SK-N-SH (cell line): ENCODE results near the gene BCL2A1. TPM values are rescaled to one million over a fixed set of nuclear protein-coding genes. Genes with fewer than 3 reads are reported as not detected.
"Not testable (repeated sequence)": the region's sequence is repeated elsewhere in the genome, so short reads cannot be mapped to it uniquely, and the experiment has no call there.

Experiments used
- CTCF ChIA-PET: fragments of 300-600, 350-600 bp; formaldehyde crosslinking; extraction: SDS; loops from one replicate; lab custom pipeline; 2021; lab: Yijun Ruan, JAX
- POLR2A ChIA-PET: fragments of 350-600 bp; sonication (Branson Sonifier 250); formaldehyde crosslinking; extraction: SDS; loops from one replicate; lab custom pipeline; 2020; ENCODE audit warnings: antibody characterized with exemption, inconsistent platforms; lab: Yijun Ruan, JAX
- DNase-seq: peaks from one replicate; pipeline ENCODE4 v3.0.0; 2012
- H2AFZ ChIP-seq: fragments of 200-600 bp; sonication (generic); 2 replicates; pipeline ENCODE4 v1.8.1; 2016; ENCODE audit warnings: antibody characterized with exemption, mild to moderate bottlenecking, low read depth
- H3F3A ChIP-seq: fragments of 200-600 bp; sonication (generic); replicated peaks from 2 replicates; pipeline ENCODE3; 2016; ENCODE audit warnings: antibody characterized with exemption, mild to moderate bottlenecking; ENCODE audit not compliant: insufficient read depth
- H3K27ac ChIP-seq, 2 experiments: fragments of 200-500 bp in 1 of 2; fragments of 200-600 bp in 1 of 2; sonication (Bioruptor generic) in 1 of 2; sonication (generic), shearing (Covaris generic) in 1 of 2; 2 replicates each; pipeline versions ENCODE4 v1.5.1 to v1.6.1; 2014 to 2016; ENCODE audit warnings: low read depth in 2 of 2, inconsistent platforms in 1 of 2, low read length in 1 of 2, mild to moderate bottlenecking in 1 of 2, mixed read lengths in 1 of 2
- H3K27me3 ChIP-seq: fragments of 200-600 bp; sonication (generic), shearing (Covaris generic); 2 replicates; pipeline ENCODE4 v1.6.1; 2016; ENCODE audit warnings: mixed run types; ENCODE audit not compliant: insufficient read depth
- H3K36me3 ChIP-seq, 2 experiments: fragments of 200-500 bp in 1 of 2; fragments of 200-600 bp in 1 of 2; sonication (Bioruptor generic) in 1 of 2; sonication (generic) in 1 of 2; replicated peaks in 1 of 2; 2 replicates each; pipeline versions ENCODE3 to v1.5.1; 2014 to 2016; ENCODE audit warnings: low read length in 1 of 2, mild to moderate bottlenecking in 1 of 2; ENCODE audit not compliant: insufficient read depth in 2 of 2, control insufficient read depth in 1 of 2
- H3K4me1 ChIP-seq, 2 experiments: fragments of 200-500 bp in 1 of 2; fragments of 200-600 bp in 1 of 2; sonication (Bioruptor generic) in 1 of 2; sonication (generic), shearing (Covaris generic) in 1 of 2; 2 replicates each; pipeline versions ENCODE4 v1.5.1 to v1.6.1; 2014 to 2016; ENCODE audit warnings: low read depth in 1 of 2, low read length in 1 of 2, mixed run types in 1 of 2; ENCODE audit not compliant: insufficient read depth in 2 of 2, control insufficient read depth in 1 of 2
- H3K4me2 ChIP-seq: fragments of 200-600 bp; sonication (generic), shearing (Covaris generic); 2 replicates; pipeline ENCODE4 v1.6.1; 2017; ENCODE audit warnings: mixed run types
- H3K4me3 ChIP-seq, 2 experiments: fragments of 200-500 bp in 1 of 2; fragments of 200-600 bp in 1 of 2; sonication (Bioruptor generic) in 1 of 2; sonication (generic), shearing (Covaris generic) in 1 of 2; 2 replicates each; pipeline versions ENCODE4 v1.5.1 to v1.8.1; 2014 to 2016; ENCODE audit warnings: low read depth in 2 of 2, inconsistent platforms in 1 of 2, low read length in 1 of 2, mild to moderate bottlenecking in 1 of 2, mixed read lengths in 1 of 2, moderate library complexity in 1 of 2
- H3K79me2 ChIP-seq: fragments of 200-600 bp; sonication (generic); 2 replicates; pipeline ENCODE4 v1.8.1; 2017; ENCODE audit warnings: mild to moderate bottlenecking; ENCODE audit not compliant: insufficient read depth
- H3K9ac ChIP-seq: fragments of 200-600 bp; sonication (generic); 2 replicates; pipeline ENCODE4 v1.6.1; 2017; ENCODE audit warnings: mixed run types
- H3K9me2 ChIP-seq: fragments of 200-600 bp; sonication (generic); 2 replicates; pipeline ENCODE4 v1.6.1; 2017; ENCODE audit warnings: mixed run types
- H3K9me3 ChIP-seq: fragments of 200-600 bp; sonication (generic); 2 replicates; pipeline ENCODE4 v1.6.1; 2017; ENCODE audit warnings: mixed run types, mild to moderate bottlenecking, moderate library complexity
- H4K20me1 ChIP-seq: fragments of 200-600 bp; sonication (generic); 2 replicates; pipeline ENCODE4 v1.6.1; 2017; ENCODE audit warnings: mild to moderate bottlenecking, mixed run types; ENCODE audit not compliant: insufficient read depth
- CHD2 ChIP-seq: fragments of 150-350 bp; IDR thresholded peaks from 2 replicates; pipeline ENCODE4 v1.6.1; 2018; ENCODE audit warnings: low read length; ENCODE audit not compliant: partially characterized antibody
- ELF1 ChIP-seq: IDR thresholded peaks from 2 replicates; pipeline ENCODE4 v1.4.0; 2012
- EZH2phosphoT487 ChIP-seq: fragments of 200-600 bp; sonication (generic); IDR thresholded peaks from 2 replicates; pipeline ENCODE4 v1.6.1; 2017; ENCODE audit warnings: low read depth, mixed run types, mild to moderate bottlenecking, antibody characterized with exemption, moderate library complexity, borderline replicate concordance
- FOXJ3 ChIP-seq: sonication (generic); formaldehyde crosslinking; IDR thresholded peaks from 2 replicates; pipeline ENCODE4 v1.5.1; 2020; ENCODE audit warnings: mild to moderate bottlenecking, missing genetic modification reagents
- GABPA ChIP-seq: IDR thresholded peaks from 2 replicates; pipeline ENCODE4 v1.4.0; 2012; ENCODE audit warnings: low read depth, mild to moderate bottlenecking
- JUND ChIP-seq: IDR thresholded peaks from 2 replicates; pipeline ENCODE4 v1.4.0; 2012
- MAX ChIP-seq: IDR thresholded peaks from 2 replicates; pipeline ENCODE4 v1.4.0; 2012; ENCODE audit warnings: low read depth
- NFIC ChIP-seq: IDR thresholded peaks from 2 replicates; pipeline ENCODE4 v1.4.0; 2012; ENCODE audit warnings: borderline replicate concordance
- SMC3 ChIP-seq: IDR thresholded peaks from 2 replicates; pipeline ENCODE4 v1.6.1; 2012; ENCODE audit warnings: low read depth, low read length, improper control_type of control experiment
- TAF1 ChIP-seq: IDR thresholded peaks from 2 replicates; pipeline ENCODE4 v1.6.1; 2012; ENCODE audit warnings: low read depth, mild to moderate bottlenecking, low read length, moderate library complexity, borderline replicate concordance
- TCF12 ChIP-seq: IDR thresholded peaks from 2 replicates; pipeline ENCODE4 v1.4.0; 2012
- TEAD4 ChIP-seq: IDR thresholded peaks from 2 replicates; pipeline ENCODE4 v1.4.0; 2012; ENCODE audit warnings: mild to moderate bottlenecking, borderline replicate concordance; ENCODE audit not compliant: insufficient read depth
- USF2 ChIP-seq: fragments of 150-350 bp; IDR thresholded peaks from 2 replicates; pipeline ENCODE4 v1.6.1; 2017; ENCODE audit warnings: antibody characterized with exemption, low read length, low read depth, borderline replicate concordance
- WGBS: methylation state at CpG from one replicate; pipeline ENCODE4 v1.1.6; 2017; ENCODE audit warnings: low lambda C conversion rate; 5-methylcytosine and 5-hydroxymethylcytosine counted together
- polyA plus RNA-seq, 3 experiments: library from polyadenylated mRNA; depleted of rRNA; stranded (reverse); fragments of >200 nt; gene quantifications; 2 replicates each; pipeline ENCODE4 v1.2.3, GENCODE V29; 2012

BCL2A1 gene
- polyA plus RNA-seq, 1 of the 3 experiments (the other 2 are of a cell fraction), result 0.08 TPM

DNA sequence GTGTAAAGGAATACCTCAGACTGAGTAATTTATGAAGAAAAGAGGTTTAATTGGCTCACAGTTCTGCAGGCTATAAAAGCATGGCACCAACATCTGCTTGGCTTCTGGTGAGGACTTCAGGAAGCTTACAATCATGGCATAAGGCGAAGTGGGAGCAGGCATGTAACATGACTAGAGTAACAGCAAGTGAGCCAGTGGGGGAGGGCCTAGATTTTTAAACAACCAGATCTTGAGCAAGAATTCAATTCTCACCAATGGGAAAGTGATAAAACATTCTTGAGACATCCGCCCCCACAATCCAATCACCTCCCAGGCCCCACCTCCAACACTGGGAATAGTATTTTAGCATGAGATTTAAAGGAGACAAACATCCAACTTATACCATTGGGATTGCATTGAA, 44.2 kb upstream of the BCL2A1 start:
- POLR2A ChIA-PET, result no interaction called here
- Histone ChIP-seq H3K36me3 (no peaks in the 10 kb centered on the region), H3K9me2 (no peaks in the 10 kb centered on the region), H3K9me3 (no peaks in the 10 kb centered on the region), H4K20me1 (no peaks in the 10 kb centered on the region), H3K4me2 (no peak overlapping the region), H3F3A (peaks cover 5% of the 10 kb centered on the region), H3K27ac (no peak overlapping the region), H3K4me3 (no peak overlapping the region), H2AFZ (no peak overlapping the region), H3K27me3 (no peaks in the 10 kb centered on the region), H3K79me2 (no peaks in the 10 kb centered on the region), H3K4me1 (peaks cover 0 to 2% of the 10 kb centered on the region in 2 experiments; a peak in 1 of 4 replicates), H3K9ac (no peak overlapping the region)
- TF ChIP-seq TAF1 (no peak), FOXJ3 (CRISPR knock-in tag) (no peak), NFIC (no peak), TCF12 (no peak)
- DNase-seq, result no peak
- CTCF ChIA-PET, result interaction anchor here (1.0 kb wide), 1 partner anchor 22 kb away, joined by 3 read pairs; no protein-coding TSS in a partner anchor
- WGBS, result 78% methylated on average over 2 of the region's 2 CpGs

GRCh38 chr15:80014186-80014585, 43.2 kb upstream of the BCL2A1 start:
- WGBS, result 94% methylated on average over 7 of the region's 7 CpGs

DNA sequence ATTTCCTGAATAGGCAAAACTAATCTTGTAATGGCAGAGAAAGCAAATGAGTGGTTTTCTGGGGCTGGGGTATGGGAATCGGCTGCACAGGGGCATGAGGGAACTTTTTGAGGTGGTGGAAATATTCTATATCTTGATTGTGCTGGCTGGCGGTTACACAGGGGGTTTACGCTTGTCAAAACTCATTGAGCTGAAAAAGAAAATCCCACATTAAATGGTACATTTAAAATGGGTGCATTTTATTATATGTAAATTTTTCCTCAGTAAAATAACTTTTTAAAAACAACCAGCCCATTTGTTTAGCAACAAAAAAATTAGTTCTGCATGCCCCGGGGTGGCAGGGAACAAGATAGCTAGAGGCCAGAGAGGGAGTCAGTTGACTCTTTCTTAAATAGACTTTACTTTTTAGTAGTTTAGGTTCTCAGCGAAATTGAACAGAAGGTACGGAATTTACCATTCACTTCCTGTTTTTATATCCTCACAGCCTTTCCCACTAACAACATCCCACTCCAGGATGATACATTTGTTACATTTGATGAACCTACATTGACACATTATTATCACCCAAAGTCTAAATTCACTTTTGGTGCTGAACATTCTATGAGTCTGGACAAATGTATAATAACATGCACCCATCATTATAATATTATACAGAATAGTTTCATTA, 41.2 kb upstream of the BCL2A1 start:
- Histone ChIP-seq H3K4me2 (no peak overlapping the region), H3K4me1 (peaks cover 0 to 4% of the 10 kb centered on the region in 2 experiments; a peak in 1 of 4 replicates), H4K20me1 (no peaks in the 10 kb centered on the region), H3K4me3 (no peak overlapping the region), H3K36me3 (no peaks in the 10 kb centered on the region), H3K27ac (no peak overlapping the region), H3K79me2 (no peaks in the 10 kb centered on the region), H3K9ac (no peak overlapping the region), H2AFZ (0 out of 2 replicates have a peak overlapping the region, but pooled peaks have one; percentile 38), H3K9me3 (no peaks in the 10 kb centered on the region), H3K9me2 (no peaks in the 10 kb centered on the region), H3K27me3 (no peaks in the 10 kb centered on the region), H3F3A (peaks cover 5% of the 10 kb centered on the region)
- 82% methylated on average over 6 of the region's 6 CpGs for WGBS
- ChIA-PET CTCF (interaction anchor here (0.6 kb wide), 1 partner anchor 16 kb away, joined by 3 read pairs; no protein-coding TSS in a partner anchor), POLR2A (no interaction called here)
- TF ChIP-seq ELF1 (no peak), TEAD4 (no peak), CHD2 (no peak), SMC3 (no peak), EZH2phosphoT487 (no peak), NFIC (no peak), TCF12 (no peak), GABPA (no peak), USF2 (no peak), MAX (no peak), JUND (no peak)
- no peak for DNase-seq

More at GRCh38 chr15:80014186-80014585, 43.2 kb upstream of the BCL2A1 start:
- H3K9ac ChIP-seq, H3K4me1 ChIP-seq, H3K4me3 ChIP-seq, H4K20me1 ChIP-seq, H3K9me3 ChIP-seq, H3K79me2 ChIP-seq, H3K9me2 ChIP-seq, H3F3A ChIP-seq, H3K27ac ChIP-seq, DNase-seq, POLR2A ChIA-PET, H3K27me3 ChIP-seq, H3K4me2 ChIP-seq, H3K36me3 ChIP-seq, H2AFZ ChIP-seq: not testable (repeated sequence)
- CTCF ChIA-PET, result interaction anchor here (1.6 kb wide), 1 partner anchor 20 kb away, joined by 5 read pairs; no protein-coding TSS in a partner anchor
